HG02642 (cell line): Measurements from ENCODE around the gene CADPS2.

Source experiments
- ATAC-seq: cut with Tn5 transposase; IDR thresholded peaks from one replicate; pipeline ENCODE4 v1.9.1; 2021; ENCODE audit warnings: mild to moderate bottlenecking; ENCODE audit not compliant: unreplicated experiment, poor library complexity

Gene CADPS2

GRCh38 chr7:122415510-122415909 lies 470.8 kb downstream of the CADPS2 start:
- ATAC-seq = no peak

- no peak for ATAC-seq
These were observed 472.9 kb downstream of the CADPS2 start for GRCh38 chr7:122413339-122413738.

GRCh38 chr7:122412883-122413282 lies 473.4 kb downstream of the CADPS2 start:
- no peak for ATAC-seq

GRCh38 chr7:122412441-122412840 lies 473.8 kb downstream of the CADPS2 start:
- ATAC-seq = no peak

GRCh38 chr7:122407195-122407594 lies 479.1 kb downstream of the CADPS2 start:
- no peak for ATAC-seq

- no peak for ATAC-seq
These were observed 483.1 kb downstream of the CADPS2 start for GRCh38 chr7:122403113-122403512.

GRCh38 chr7:122402235-122402634 lies 484.0 kb downstream of the CADPS2 start:
- no peak for ATAC-seq

- no peak for ATAC-seq
These were observed 488.9 kb downstream of the CADPS2 start for GRCh38 chr7:122397381-122397780.

GRCh38 chr7:122394512-122394911 lies 491.7 kb downstream of the CADPS2 start:
- ATAC-seq = no peak

- ATAC-seq = no peak
These were observed 501.7 kb downstream of the CADPS2 start for GRCh38 chr7:122384528-122384927.

GRCh38 chr7:122383934-122384333 lies 502.3 kb downstream of the CADPS2 start:
- peak; percentile 87 for ATAC-seq

- ATAC-seq = no peak
These were observed 505.3 kb downstream of the CADPS2 start for GRCh38 chr7:122380992-122381391.

GRCh38 chr7:122379491-122379890 lies 506.8 kb downstream of the CADPS2 start:
- ATAC-seq = no peak

GRCh38 chr7:122369756-122370155 lies 516.5 kb downstream of the CADPS2 start:
- no peak for ATAC-seq

- no peak for ATAC-seq
These were observed 521.4 kb downstream of the CADPS2 start for GRCh38 chr7:122364761-122365280.

GRCh38 chr7:122363144-122363543 lies 523.1 kb downstream of the CADPS2 start:
- no peak for ATAC-seq

GRCh38 chr7:122362473-122362872 lies 523.8 kb downstream of the CADPS2 start:
- no peak for ATAC-seq

- no peak for ATAC-seq
These were observed 531.6 kb downstream of the CADPS2 start for GRCh38 chr7:122354656-122355055.

GRCh38 chr7:122352454-122352853 lies 533.8 kb downstream of the CADPS2 start:
- no peak for ATAC-seq

GRCh38 chr7:122350701-122351100 lies 535.6 kb downstream of the CADPS2 start:
- no peak for ATAC-seq

GRCh38 chr7:122344303-122344620 lies 542.0 kb downstream of the CADPS2 start:
- no peak for ATAC-seq

GRCh38 chr7:122343601-122344302 lies 542.5 kb downstream of the CADPS2 start:
- no peak for ATAC-seq
